Measurements from ENCODE around the gene ENTREP3.

Gene ENTREP3

DNA sequence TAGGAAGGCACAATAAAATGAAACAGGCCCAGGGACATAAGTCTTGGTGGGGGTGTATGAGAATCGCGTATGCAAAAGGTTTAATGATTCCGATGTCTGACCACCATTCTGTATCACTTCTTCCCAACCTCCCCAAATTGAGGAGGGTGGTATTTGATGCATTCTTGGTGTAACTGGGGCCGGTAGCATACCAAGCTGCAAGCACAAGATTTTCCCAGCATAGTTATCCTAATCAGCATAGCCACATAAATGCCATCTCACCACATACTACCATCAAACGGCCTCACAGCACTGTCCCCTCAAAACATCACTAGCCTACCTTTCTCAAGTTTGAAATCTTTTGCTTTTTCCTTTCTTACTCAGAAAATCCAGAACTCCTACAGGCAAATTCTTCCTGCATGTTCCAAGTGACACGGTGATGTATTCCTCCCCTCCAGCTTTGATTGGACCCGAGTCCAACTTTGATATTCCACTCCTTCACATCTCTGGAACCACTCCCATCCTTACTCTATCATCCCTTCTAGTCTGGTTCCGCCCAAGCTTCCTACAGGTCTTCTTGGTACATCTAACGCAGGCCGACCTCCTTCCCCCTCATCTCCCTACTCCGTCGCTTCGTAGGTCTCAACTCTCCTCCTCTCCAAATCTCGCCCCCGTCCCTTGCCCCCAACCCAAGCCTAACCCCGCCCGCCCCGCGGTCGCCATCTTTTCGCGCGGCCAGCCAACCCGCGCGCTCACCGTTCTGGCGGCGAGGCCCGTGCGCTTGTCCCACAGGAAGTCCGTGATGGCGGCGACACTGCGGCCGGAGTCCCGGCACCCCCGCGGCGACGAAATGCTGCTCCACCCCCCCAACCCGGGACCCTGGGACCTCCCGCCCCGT, 17.4 kb upstream of the ENTREP3 start:
- no peak for DNase-seq (ENCODE audit: low spot score)
- TF ChIP-seq, protein P1, sequence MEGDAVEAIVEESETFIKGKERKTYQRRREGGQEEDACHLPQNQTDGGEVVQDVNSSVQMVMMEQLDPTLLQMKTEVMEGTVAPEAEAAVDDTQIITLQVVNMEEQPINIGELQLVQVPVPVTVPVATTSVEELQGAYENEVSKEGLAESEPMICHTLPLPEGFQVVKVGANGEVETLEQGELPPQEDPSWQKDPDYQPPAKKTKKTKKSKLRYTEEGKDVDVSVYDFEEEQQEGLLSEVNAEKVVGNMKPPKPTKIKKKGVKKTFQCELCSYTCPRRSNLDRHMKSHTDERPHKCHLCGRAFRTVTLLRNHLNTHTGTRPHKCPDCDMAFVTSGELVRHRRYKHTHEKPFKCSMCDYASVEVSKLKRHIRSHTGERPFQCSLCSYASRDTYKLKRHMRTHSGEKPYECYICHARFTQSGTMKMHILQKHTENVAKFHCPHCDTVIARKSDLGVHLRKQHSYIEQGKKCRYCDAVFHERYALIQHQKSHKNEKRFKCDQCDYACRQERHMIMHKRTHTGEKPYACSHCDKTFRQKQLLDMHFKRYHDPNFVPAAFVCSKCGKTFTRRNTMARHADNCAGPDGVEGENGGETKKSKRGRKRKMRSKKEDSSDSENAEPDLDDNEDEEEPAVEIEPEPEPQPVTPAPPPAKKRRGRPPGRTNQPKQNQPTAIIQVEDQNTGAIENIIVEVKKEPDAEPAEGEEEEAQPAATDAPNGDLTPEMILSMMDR (IDR thresholded peaks at IDR 0.05; ENCODE audit: borderline replicate concordance, control extremely low read depth, extremely low read depth, insufficient read depth, missing control alignments), result no peak
- in situ Hi-C loops (cut with MboI; ENCODE audit: low sequenced_read_pairs, unreplicated experiment), result no loop called here

DNA sequence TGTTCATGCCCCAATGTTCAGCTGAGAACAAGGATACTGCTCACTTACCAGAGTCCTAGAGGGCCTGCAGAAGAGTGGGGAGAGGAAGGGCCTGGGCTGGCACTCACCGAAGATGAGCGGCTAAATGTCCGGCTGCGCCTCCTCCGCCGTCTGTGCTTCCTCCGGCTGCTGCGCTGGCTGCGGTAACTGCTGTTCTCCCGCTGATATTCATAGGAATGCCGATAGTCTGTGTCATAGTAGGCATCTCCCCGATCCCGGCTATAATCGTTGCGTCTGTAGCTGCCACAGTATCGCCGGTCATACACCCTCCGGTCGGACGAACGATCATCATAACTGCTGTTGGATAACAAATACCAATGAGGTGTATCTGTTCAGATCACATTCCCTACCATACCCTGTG, 14.1 kb upstream of the ENTREP3 start:
- TF ChIP-seq, protein P1 (IDR thresholded peaks at IDR 0.05; ENCODE audit: borderline replicate concordance, control extremely low read depth, extremely low read depth, insufficient read depth, missing control alignments), result no peak
- DNase-seq (ENCODE audit: low spot score), result no peak
- in situ Hi-C loops (cut with MboI; ENCODE audit: low sequenced_read_pairs, unreplicated experiment), result no loop called here

DNA sequence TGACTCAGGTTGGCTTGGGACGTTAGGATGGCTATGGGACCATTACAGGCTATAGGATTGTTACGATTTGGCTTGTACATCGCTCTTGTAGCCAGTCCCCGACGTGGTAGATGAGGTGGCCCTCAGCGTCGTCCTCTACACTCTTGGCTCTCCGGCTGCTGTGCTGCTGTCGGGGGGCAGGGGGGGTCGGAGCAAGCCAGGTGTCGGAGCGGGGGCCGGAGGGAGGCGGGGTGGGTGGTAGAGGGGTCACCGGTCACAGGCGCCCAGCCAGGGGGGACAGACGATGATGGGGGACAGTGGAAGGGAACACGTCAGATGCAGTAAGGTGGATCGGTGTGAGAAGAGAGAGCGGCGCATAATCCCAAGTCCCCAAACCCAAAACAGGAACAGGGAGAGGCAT, 13.3 kb upstream of the ENTREP3 start:
- in situ Hi-C loops (cut with MboI; ENCODE audit: low sequenced_read_pairs, unreplicated experiment), result no loop called here

DNA sequence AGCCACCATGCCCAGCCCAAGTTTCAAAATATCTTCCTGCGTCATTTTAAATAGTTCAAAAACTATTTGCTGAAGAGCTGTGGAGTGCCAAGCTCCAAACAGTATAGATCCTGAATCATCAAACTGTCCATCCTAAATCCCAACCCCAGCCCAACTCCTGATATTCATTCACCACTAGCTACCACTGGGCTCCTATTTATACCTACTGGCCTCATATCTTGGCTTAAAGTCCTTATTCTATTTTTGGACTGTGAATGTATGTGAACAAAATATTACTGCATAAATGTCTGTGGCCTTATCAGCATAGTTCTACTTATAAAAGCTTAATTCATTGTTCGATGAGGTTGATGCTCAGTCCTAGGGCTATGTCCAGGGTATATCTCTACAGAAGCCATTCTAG, 12.1 kb upstream of the ENTREP3 start:
- TF ChIP-seq, protein P1 (IDR thresholded peaks at IDR 0.05; ENCODE audit: borderline replicate concordance, control extremely low read depth, extremely low read depth, insufficient read depth, missing control alignments), result no peak
- no peak for DNase-seq (ENCODE audit: low spot score)
- in situ Hi-C loops (cut with MboI; ENCODE audit: low sequenced_read_pairs, unreplicated experiment), result no loop called here

More for the DNA sequence above, 13.3 kb upstream of the ENTREP3 start:
- TF ChIP-seq, protein P1 (IDR thresholded peaks at IDR 0.05; ENCODE audit: borderline replicate concordance, control extremely low read depth, extremely low read depth, insufficient read depth, missing control alignments), result no peak
- no peak for DNase-seq (ENCODE audit: low spot score)

DNA sequence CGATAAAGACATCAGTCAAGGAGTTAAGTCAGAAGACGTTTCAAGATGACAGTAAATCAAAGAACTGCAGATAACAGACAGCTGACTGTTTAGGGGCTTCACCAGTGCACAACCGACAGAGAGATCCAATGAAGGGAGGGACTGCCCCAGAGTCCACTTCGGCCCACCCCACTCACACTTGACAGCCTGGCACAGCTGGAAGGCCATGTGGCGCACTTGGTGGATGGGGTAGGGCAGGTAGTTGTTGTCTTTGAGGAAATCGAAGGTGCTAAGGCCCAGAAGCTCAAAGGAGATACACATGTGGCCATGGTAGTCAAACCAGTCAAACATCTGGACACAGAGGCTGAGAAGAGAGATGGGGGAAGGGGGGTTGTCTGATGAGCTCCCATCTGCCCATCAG, 11.3 kb upstream of the ENTREP3 start:
- TF ChIP-seq, protein P1 (IDR thresholded peaks at IDR 0.05; ENCODE audit: borderline replicate concordance, control extremely low read depth, extremely low read depth, insufficient read depth, missing control alignments), result no peak
- in situ Hi-C loops (cut with MboI; ENCODE audit: low sequenced_read_pairs, unreplicated experiment), result no loop called here
- DNase-seq (ENCODE audit: low spot score), result no peak

DNA sequence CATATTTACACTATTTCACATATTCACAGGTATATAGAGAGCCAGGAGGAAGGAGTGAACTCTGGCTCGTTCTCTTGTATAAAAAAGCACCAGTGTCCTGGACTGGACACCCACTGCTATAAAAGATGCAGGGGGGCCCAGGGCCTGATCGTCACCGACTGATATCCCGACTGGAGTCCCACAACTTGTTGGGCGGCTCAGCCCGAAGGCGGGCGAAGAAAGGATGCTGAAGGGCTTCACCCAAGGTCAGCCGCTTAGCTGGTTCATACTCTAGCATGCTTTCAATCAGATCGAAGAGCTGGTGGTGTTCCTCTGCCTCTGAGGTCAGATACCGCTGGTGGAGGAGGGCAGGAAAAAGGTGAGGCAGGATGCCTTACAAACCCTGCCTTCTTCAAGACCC, 7.8 kb upstream of the ENTREP3 start:
- no peak for DNase-seq (ENCODE audit: low spot score)
- in situ Hi-C loops (cut with MboI; ENCODE audit: low sequenced_read_pairs, unreplicated experiment), result no loop called here
- TF ChIP-seq, protein P1 (IDR thresholded peaks at IDR 0.05; ENCODE audit: borderline replicate concordance, control extremely low read depth, extremely low read depth, insufficient read depth, missing control alignments), result no peak
